ENCODE measurements around the gene KRTAP5-8. TPM values are rescaled to one million over a fixed set of nuclear protein-coding genes. Genes with fewer than 3 reads are reported as not detected.

The KRTAP5-8 gene
- total RNA-seq, 1 donor from 2014 or later, result not detected

- Mint-ChIP-seq H3K27me3 (ENCODE audit: unreplicated experiment) (no peaks in the 10 kb centered on the region), H3K27ac (ENCODE audit: unreplicated experiment) (no peak overlapping the region), H3K4me3 (ENCODE audit: unreplicated experiment) (no peak overlapping the region), H3K4me1 (ENCODE audit: unreplicated experiment) (peaks cover 11% of the 10 kb centered on the region), H3K9me3 (ENCODE audit: unreplicated experiment) (peaks cover 6% of the 10 kb centered on the region), H3K36me3 (ENCODE audit: unreplicated experiment) (peaks cover 45% of the 10 kb centered on the region)
- no peak for TF ChIP-seq CTCF (IDR thresholded peaks at IDR 0.05)
- no peak for DNase-seq (ENCODE audit: extremely low spot score, unreplicated experiment)
These were observed 35.8 kb upstream of the KRTAP5-8 start for GRCh38 chr11:71502026-71502425.

GRCh38 chr11:71502871-71503435, 34.9 kb upstream of the KRTAP5-8 start:
- peak; percentile 75 for DNase-seq (ENCODE audit: extremely low spot score, unreplicated experiment)
- no peak for TF ChIP-seq CTCF (IDR thresholded peaks at IDR 0.05)
- peaks cover 9% of the 10 kb centered on the region for H3K9me3 Mint-ChIP-seq (ENCODE audit: unreplicated experiment)
- H3K4me1 Mint-ChIP-seq (ENCODE audit: unreplicated experiment), result peaks cover 11% of the 10 kb centered on the region
- peaks cover 36% of the 10 kb centered on the region for H3K36me3 Mint-ChIP-seq (ENCODE audit: unreplicated experiment)
- no peak overlapping the region for H3K4me3 Mint-ChIP-seq (ENCODE audit: unreplicated experiment)
- H3K27ac Mint-ChIP-seq (ENCODE audit: unreplicated experiment), result no peak overlapping the region
- no peaks in the 10 kb centered on the region for H3K27me3 Mint-ChIP-seq (ENCODE audit: unreplicated experiment)

- Mint-ChIP-seq H3K4me1 (ENCODE audit: unreplicated experiment) (peaks cover 11% of the 10 kb centered on the region), H3K27me3 (ENCODE audit: unreplicated experiment) (no peaks in the 10 kb centered on the region), H3K36me3 (ENCODE audit: unreplicated experiment) (peaks cover 22% of the 10 kb centered on the region), H3K4me3 (ENCODE audit: unreplicated experiment) (no peak overlapping the region), H3K27ac (ENCODE audit: unreplicated experiment) (no peak overlapping the region), H3K9me3 (ENCODE audit: unreplicated experiment) (peaks cover 25% of the 10 kb centered on the region)
- no peak for DNase-seq (ENCODE audit: extremely low spot score, unreplicated experiment)
- TF ChIP-seq CTCF (IDR thresholded peaks at IDR 0.05), result no peak
These were observed 33.3 kb upstream of the KRTAP5-8 start for GRCh38 chr11:71504531-71504930.

GRCh38 chr11:71505001-71505400, 32.8 kb upstream of the KRTAP5-8 start:
- TF ChIP-seq CTCF (IDR thresholded peaks at IDR 0.05), result no peak
- Mint-ChIP-seq H3K27ac (ENCODE audit: unreplicated experiment) (no peak overlapping the region), H3K9me3 (ENCODE audit: unreplicated experiment) (peaks cover 29% of the 10 kb centered on the region), H3K36me3 (ENCODE audit: unreplicated experiment) (peaks cover 22% of the 10 kb centered on the region), H3K4me3 (ENCODE audit: unreplicated experiment) (no peak overlapping the region), H3K4me1 (ENCODE audit: unreplicated experiment) (peaks cover 11% of the 10 kb centered on the region), H3K27me3 (ENCODE audit: unreplicated experiment) (no peaks in the 10 kb centered on the region)
- DNase-seq (ENCODE audit: extremely low spot score, unreplicated experiment), result no peak

- Mint-ChIP-seq H3K9me3 (ENCODE audit: unreplicated experiment) (peaks cover 37% of the 10 kb centered on the region), H3K36me3 (ENCODE audit: unreplicated experiment) (peaks cover 14% of the 10 kb centered on the region), H3K4me1 (ENCODE audit: unreplicated experiment) (peaks cover 3% of the 10 kb centered on the region), H3K4me3 (ENCODE audit: unreplicated experiment) (no peak overlapping the region), H3K27ac (ENCODE audit: unreplicated experiment) (no peak overlapping the region), H3K27me3 (ENCODE audit: unreplicated experiment) (no peaks in the 10 kb centered on the region)
- TF ChIP-seq CTCF (IDR thresholded peaks at IDR 0.05), result no peak
- DNase-seq (ENCODE audit: extremely low spot score, unreplicated experiment), result peak; percentile 69
These were observed 32.0 kb upstream of the KRTAP5-8 start for GRCh38 chr11:71505781-71506180.

All from osteocyte (in vitro differentiated cells).